GM10266 (cell line): ENCODE measurements around the gene RNLS.

Experiments used
- DNase-seq: peaks from one replicate; pipeline ENCODE4 v3.0.0; 2012; ENCODE audit errors: extremely low spot score
- CTCF ChIP-seq: IDR thresholded peaks from 2 replicates; pipeline ENCODE4 v1.5.1; 2012; ENCODE audit warnings: mild to moderate bottlenecking, low read depth; ENCODE audit not compliant: control insufficient read depth, insufficient read depth; ENCODE audit errors: missing control alignments

RNLS gene

GRCh38 chr10:88418871-88419270 lies 164.2 kb downstream of the RNLS start:
- no peak for DNase-seq
- TF ChIP-seq CTCF, result no peak

GRCh38 chr10:88417387-88418030 lies 165.6 kb downstream of the RNLS start:
- no peak for TF ChIP-seq CTCF
- DNase-seq, result no peak

DNA sequence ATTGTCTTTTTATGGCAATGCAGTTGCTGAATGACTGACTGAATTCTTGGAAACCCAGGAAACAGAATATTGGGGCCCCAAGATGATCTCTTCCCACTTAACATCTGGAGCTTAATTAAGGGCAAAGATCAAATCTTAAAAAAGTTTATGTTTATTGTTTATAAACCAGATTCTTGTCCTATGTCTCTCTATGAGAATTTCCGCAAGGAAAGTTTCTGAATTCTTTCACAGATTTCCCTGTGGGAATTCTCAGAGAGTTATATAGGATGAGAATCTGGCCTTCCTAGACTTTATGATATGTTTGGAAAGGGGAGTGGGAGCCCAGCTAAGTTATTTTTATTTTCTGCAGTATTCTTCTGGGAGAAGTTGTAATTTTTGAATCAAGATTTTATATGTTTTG lies 166.3 kb downstream of the RNLS start:
- DNase-seq, result no peak
- TF ChIP-seq CTCF, result no peak

DNA sequence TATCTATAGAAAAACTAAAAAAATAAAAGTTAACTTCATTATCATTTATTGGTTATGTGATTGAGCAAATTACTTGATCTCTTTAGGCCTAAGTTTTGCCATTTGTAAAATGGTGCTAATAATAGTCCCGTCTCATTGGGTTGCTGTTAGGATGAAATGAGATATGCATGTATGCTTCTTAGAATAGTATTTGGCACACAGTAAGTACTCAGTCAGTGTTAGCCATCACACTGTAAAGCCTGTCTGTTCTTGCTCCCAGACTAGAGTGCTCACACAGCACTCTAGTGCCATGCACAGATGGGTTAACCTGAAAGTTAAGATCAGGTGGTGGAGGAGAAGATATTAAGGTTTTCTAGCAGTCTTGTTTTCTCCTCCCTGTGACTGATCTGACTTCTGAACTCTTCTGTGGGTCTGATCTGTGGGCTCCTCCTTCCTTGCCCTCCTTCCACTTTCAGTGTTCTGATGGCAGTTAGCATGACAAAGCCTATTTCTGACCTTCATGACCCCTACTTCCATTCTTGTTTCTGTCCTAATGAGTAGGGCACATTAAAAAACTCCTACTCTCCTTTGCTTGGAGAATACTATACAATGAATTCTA lies 167.5 kb downstream of the RNLS start:
- no peak for TF ChIP-seq CTCF
- DNase-seq, result no peak

GRCh38 chr10:88413412-88413811 lies 169.7 kb downstream of the RNLS start:
- TF ChIP-seq CTCF, result no peak
- DNase-seq, result peak; percentile 11

- no peak for DNase-seq
- TF ChIP-seq CTCF, result no peak
Measured at GRCh38 chr10:88411772-88412349, 171.3 kb downstream of the RNLS start.

DNA sequence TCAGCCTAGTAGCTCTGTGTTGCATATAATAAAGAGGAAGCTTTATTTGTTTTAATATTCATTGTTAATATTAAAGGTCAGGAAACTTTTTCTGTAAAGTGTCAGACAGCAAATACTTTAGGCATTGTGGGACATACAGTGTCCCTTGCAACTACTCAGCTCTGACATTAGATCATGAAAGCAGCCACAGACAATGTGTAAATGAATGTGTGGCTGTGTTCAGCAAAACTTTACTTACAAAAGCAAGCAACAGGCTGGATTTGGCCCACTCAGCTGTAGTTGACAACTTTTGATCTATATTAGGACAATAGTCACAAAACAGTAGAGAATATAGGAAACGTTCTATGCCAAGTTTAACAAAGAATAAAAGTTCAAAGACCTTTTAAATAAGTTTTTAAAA lies 173.3 kb downstream of the RNLS start:
- TF ChIP-seq CTCF, result no peak
- no peak for DNase-seq
